Measurements from ENCODE around the gene ATL1. TPM values are rescaled to one million over a fixed set of nuclear protein-coding genes. Genes with fewer than 3 reads are reported as not detected.
"Not testable (repeated sequence)": the region's sequence is repeated elsewhere in the genome, so short reads cannot be mapped to it uniquely, and the experiment has no call there.

ATL1 gene
- total RNA-seq, 1 experiment from 2014 or later: 3.1 TPM

DNA sequence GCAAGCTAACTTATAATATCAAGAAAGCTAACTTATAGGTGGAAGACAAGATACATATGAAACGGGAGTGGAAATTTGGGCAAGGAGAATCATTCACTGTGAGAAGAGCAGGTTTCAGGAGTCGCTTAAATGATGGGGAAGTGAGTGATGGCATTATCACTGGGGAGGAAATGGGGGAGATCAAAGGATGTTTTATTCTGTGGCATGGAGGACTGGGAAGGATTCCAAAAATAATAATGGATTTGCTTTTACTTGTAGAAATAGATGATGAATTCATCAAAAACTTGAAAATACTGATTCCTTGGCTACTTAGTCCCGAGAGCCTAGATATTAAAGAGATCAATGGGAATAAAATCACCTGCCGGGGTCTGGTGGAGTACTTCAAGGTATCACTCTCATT lies 60.4 kb downstream of the ATL1 start:
- Mint-ChIP-seq H3K27me3 (ENCODE audit: unreplicated experiment) (no peaks in the 10 kb centered on the region), H3K4me3 (ENCODE audit: low read depth, unreplicated experiment) (no peak overlapping the region), H3K9me3 (ENCODE audit: low read depth, unreplicated experiment) (no peaks in the 10 kb centered on the region), H3K27ac (ENCODE audit: unreplicated experiment) (no peak overlapping the region), H3K4me1 (ENCODE audit: low read depth, unreplicated experiment) (no peaks in the 10 kb centered on the region), H3K36me3 (ENCODE audit: insufficient read depth, unreplicated experiment) (no peaks in the 10 kb centered on the region)
- TF ChIP-seq, protein P1, sequence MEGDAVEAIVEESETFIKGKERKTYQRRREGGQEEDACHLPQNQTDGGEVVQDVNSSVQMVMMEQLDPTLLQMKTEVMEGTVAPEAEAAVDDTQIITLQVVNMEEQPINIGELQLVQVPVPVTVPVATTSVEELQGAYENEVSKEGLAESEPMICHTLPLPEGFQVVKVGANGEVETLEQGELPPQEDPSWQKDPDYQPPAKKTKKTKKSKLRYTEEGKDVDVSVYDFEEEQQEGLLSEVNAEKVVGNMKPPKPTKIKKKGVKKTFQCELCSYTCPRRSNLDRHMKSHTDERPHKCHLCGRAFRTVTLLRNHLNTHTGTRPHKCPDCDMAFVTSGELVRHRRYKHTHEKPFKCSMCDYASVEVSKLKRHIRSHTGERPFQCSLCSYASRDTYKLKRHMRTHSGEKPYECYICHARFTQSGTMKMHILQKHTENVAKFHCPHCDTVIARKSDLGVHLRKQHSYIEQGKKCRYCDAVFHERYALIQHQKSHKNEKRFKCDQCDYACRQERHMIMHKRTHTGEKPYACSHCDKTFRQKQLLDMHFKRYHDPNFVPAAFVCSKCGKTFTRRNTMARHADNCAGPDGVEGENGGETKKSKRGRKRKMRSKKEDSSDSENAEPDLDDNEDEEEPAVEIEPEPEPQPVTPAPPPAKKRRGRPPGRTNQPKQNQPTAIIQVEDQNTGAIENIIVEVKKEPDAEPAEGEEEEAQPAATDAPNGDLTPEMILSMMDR (IDR thresholded peaks at IDR 0.05; ENCODE audit: unreplicated experiment): no peak
- no peak for DNase-seq
- no TSS peak for BruUV-seq (replicated peaks)
- CTCF ChIA-PET: interaction anchor here (0.6 to 2.0 kb wide), 3 partner anchors 80 to 103 kb away, joined by 3 to 12 read pairs (median 3); no protein-coding TSS in a partner anchor
- intact Hi-C loops (cut with micrococcal nuclease; ENCODE audit: unreplicated experiment): loop anchor here (1.0 kb wide), 1 partner anchor 153 kb away; no protein-coding TSS in a partner anchor

DNA sequence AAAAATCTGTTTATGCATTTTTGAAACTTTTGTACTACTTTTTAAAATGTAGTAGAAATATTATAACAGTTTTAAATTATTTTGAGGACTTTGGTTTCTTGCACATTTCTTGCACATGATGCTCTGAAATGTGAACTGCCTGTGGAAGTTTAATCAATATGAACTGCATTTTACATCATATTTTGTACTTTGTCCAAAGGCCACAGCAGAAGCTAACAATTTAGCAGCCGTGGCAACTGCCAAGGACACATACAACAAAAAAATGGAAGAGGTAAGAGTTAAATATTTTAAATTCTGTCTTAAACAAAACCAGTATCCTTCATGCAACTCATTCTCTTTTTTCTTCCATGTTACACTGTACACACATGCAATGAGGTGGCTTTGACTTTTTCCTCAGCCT lies 63.0 kb downstream of the ATL1 start:
- TF ChIP-seq, protein P1 (IDR thresholded peaks at IDR 0.05; ENCODE audit: unreplicated experiment): no peak
- no TSS peak for BruUV-seq (replicated peaks)
- Mint-ChIP-seq H3K4me3 (ENCODE audit: low read depth, unreplicated experiment) (no peak overlapping the region), H3K36me3 (ENCODE audit: insufficient read depth, unreplicated experiment) (no peaks in the 10 kb centered on the region), H3K27me3 (ENCODE audit: unreplicated experiment) (no peaks in the 10 kb centered on the region), H3K9me3 (ENCODE audit: low read depth, unreplicated experiment) (no peaks in the 10 kb centered on the region), H3K27ac (ENCODE audit: unreplicated experiment) (no peak overlapping the region), H3K4me1 (ENCODE audit: low read depth, unreplicated experiment) (no peaks in the 10 kb centered on the region)
- intact Hi-C loops (cut with micrococcal nuclease; ENCODE audit: unreplicated experiment): no loop called here
- no peak for DNase-seq
- CTCF ChIA-PET: no interaction called here

DNA sequence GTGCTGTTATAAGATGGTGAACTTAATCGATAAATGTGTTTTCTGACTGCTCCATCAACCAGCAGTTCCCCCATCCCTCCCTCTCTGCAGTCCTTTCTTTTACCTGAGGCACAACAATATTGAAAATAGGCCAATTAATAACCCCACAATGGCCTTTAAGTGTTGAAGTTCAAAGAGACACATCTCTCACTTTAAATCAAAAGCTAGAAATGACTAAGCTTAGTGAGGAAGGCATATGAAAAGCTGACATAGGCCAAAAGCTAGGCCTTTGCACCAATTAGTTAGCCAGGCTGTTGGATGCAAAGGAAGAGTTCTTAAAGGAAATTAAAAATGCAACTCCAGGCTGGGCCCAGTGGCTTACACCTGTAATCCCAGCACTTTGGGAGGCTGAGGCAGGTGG lies 64.5 kb downstream of the ATL1 start:
- H3K27ac Mint-ChIP-seq (ENCODE audit: unreplicated experiment): no peak overlapping the region
- BruUV-seq (replicated peaks): no TSS peak
- H3K4me3 Mint-ChIP-seq (ENCODE audit: low read depth, unreplicated experiment): no peak overlapping the region
- H3K9me3 Mint-ChIP-seq (ENCODE audit: low read depth, unreplicated experiment): no peaks in the 10 kb centered on the region
- TF ChIP-seq, protein P1 (IDR thresholded peaks at IDR 0.05; ENCODE audit: unreplicated experiment): no peak
- intact Hi-C loops (cut with micrococcal nuclease; ENCODE audit: unreplicated experiment): no loop called here
- no peaks in the 10 kb centered on the region for H3K4me1 Mint-ChIP-seq (ENCODE audit: low read depth, unreplicated experiment)
- DNase-seq: no peak
- CTCF ChIA-PET: no interaction called here
- H3K36me3 Mint-ChIP-seq (ENCODE audit: insufficient read depth, unreplicated experiment): no peaks in the 10 kb centered on the region
- no peaks in the 10 kb centered on the region for H3K27me3 Mint-ChIP-seq (ENCODE audit: unreplicated experiment)

DNA sequence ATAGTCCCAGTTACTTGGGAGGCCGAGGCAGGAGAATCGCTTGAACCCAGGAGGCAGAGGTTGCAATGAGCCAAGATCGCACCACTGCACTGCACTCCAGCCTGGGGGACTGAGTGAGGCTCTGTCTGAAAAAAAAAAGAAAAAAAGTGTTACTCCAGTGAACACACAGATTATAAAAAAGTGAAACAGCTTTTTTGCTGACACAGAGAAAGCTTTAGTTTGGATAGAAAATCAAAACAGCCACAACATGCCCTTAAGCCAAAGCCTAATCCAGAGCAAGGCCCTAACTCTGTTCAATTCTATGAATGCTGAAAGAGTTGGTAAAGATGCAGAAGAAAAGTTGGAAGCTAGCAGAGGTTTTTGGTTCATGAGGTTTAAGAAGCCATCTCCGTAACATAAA lies 65.0 kb downstream of the ATL1 start:
- CTCF ChIA-PET: not testable (repeated sequence)

DNA sequence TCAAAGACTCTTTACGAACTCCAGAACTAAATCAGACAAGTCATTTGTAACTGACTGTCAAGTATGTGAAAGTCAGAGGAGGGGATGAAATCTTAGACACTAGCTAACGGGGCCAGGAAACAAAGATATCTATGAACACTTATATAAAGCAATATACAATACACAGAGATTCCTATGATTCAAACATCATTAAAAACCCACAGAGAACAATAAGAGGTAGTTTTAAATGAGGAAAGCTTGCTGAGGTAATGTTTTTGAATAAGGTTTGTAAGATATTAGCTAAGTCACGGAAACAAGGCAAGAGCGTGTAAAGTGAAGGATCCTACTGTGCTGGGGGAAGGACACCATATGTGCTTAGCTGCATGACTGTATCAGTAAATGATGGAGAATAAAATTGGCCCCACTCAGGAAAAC lies 71.5 kb downstream of the ATL1 start:
- H3K4me3 Mint-ChIP-seq (ENCODE audit: low read depth, unreplicated experiment): no peak overlapping the region
- no peaks in the 10 kb centered on the region for H3K9me3 Mint-ChIP-seq (ENCODE audit: low read depth, unreplicated experiment)
- DNase-seq: no peak
- H3K27ac Mint-ChIP-seq (ENCODE audit: unreplicated experiment): no peak overlapping the region
- CTCF ChIA-PET: interaction anchor here (0.6 to 0.7 kb wide), 2 partner anchors 224 to 733 kb away, joined by 3 to 6 read pairs; no protein-coding TSS in a partner anchor
- H3K27me3 Mint-ChIP-seq (ENCODE audit: unreplicated experiment): no peaks in the 10 kb centered on the region
- intact Hi-C loops (cut with micrococcal nuclease; ENCODE audit: unreplicated experiment): no loop called here
- peaks cover 6% of the 10 kb centered on the region for H3K36me3 Mint-ChIP-seq (ENCODE audit: insufficient read depth, unreplicated experiment)
- H3K4me1 Mint-ChIP-seq (ENCODE audit: low read depth, unreplicated experiment): no peaks in the 10 kb centered on the region
- TF ChIP-seq, protein P1 (IDR thresholded peaks at IDR 0.05; ENCODE audit: unreplicated experiment): no peak
- no TSS peak for BruUV-seq (replicated peaks)

More for the DNA sequence above, 65.0 kb downstream of the ATL1 start:
- H3K27ac Mint-ChIP-seq (ENCODE audit: unreplicated experiment); BruUV-seq (replicated peaks); DNase-seq; H3K4me1 Mint-ChIP-seq (ENCODE audit: low read depth, unreplicated experiment); H3K36me3 Mint-ChIP-seq (ENCODE audit: insufficient read depth, unreplicated experiment); H3K4me3 Mint-ChIP-seq (ENCODE audit: low read depth, unreplicated experiment); H3K9me3 Mint-ChIP-seq (ENCODE audit: low read depth, unreplicated experiment); intact Hi-C loops (cut with micrococcal nuclease; ENCODE audit: unreplicated experiment); H3K27me3 Mint-ChIP-seq (ENCODE audit: unreplicated experiment): not testable (repeated sequence)
